SU-DHL-6 (cell line): ENCODE measurements around the gene OR10A6.

Experiments used
- H2AFZ ChIP-seq: fragments of 200-600 bp; sonication (generic); 2 replicates; pipeline ENCODE4 v1.6.1; 2014; ENCODE audit warnings: low read depth, mild to moderate bottlenecking, moderate library complexity, mixed read lengths, antibody characterized with exemption, low read length; ENCODE audit not compliant: severe bottlenecking
- H3F3A ChIP-seq: fragments of 200-600 bp; shearing (Covaris generic); 2 replicates; pipeline ENCODE4 v1.6.0; 2016; ENCODE audit warnings: antibody characterized with exemption, mild to moderate bottlenecking; ENCODE audit not compliant: insufficient read depth
- H3K27ac ChIP-seq: fragments of 200-600 bp; sonication (generic); 2 replicates; pipeline ENCODE4 v1.5.1; 2016; ENCODE audit warnings: low read depth, mild to moderate bottlenecking, low read length, moderate library complexity, mixed read lengths
- H3K27me3 ChIP-seq: fragments of 200-600 bp; sonication (generic), shearing (Covaris generic); 2 replicates; pipeline ENCODE4 v1.6.0; 2014; ENCODE audit warnings: mild to moderate bottlenecking, low read length
- H3K36me3 ChIP-seq: fragments of 200-600 bp; sonication (generic); 2 replicates; pipeline ENCODE4 v1.6.1; 2014; ENCODE audit warnings: mild to moderate bottlenecking, low read length, mixed read lengths
- H3K4me2 ChIP-seq: fragments of 300-600, 200-600 bp; shearing (Covaris generic), sonication (generic); 2 replicates; pipeline ENCODE4 v1.6.0; 2014; ENCODE audit warnings: low read length, low read depth, mild to moderate bottlenecking; ENCODE audit not compliant: poor library complexity, severe bottlenecking
- H3K4me3 ChIP-seq: fragments of 200-600 bp; sonication (generic); 2 replicates; pipeline ENCODE4 v1.5.1; 2014; ENCODE audit warnings: antibody characterized with exemption, low read length, mild to moderate bottlenecking, mixed read lengths; ENCODE audit not compliant: insufficient read depth, poor library complexity, severe bottlenecking
- H3K79me2 ChIP-seq: fragments of 200-600 bp; sonication (generic); 2 replicates; pipeline ENCODE4 v1.6.1; 2014; ENCODE audit warnings: mild to moderate bottlenecking, low read length, moderate library complexity; ENCODE audit not compliant: insufficient read depth
- H3K9ac ChIP-seq: fragments of 200-600 bp; sonication (generic); 2 replicates; pipeline ENCODE4 v1.7.0; 2014; ENCODE audit warnings: mild to moderate bottlenecking, low read length
- H3K9me2 ChIP-seq: fragments of 200-600 bp; sonication (generic); replicated peaks from 2 replicates; pipeline ENCODE4 v1.6.1; 2014; ENCODE audit warnings: low read length; ENCODE audit not compliant: insufficient read depth
- H3K9me3 ChIP-seq: fragments of 200-600 bp; sonication (generic); 2 replicates; pipeline ENCODE4 v1.6.1; 2014; ENCODE audit warnings: low read length, mixed read lengths; ENCODE audit not compliant: insufficient read depth
- H4K20me1 ChIP-seq: fragments of 200-600 bp; sonication (generic); 2 replicates; pipeline ENCODE4 v1.6.1; 2014; ENCODE audit warnings: low read depth, mild to moderate bottlenecking, antibody characterized with exemption, low read length, moderate library complexity, mixed read lengths
- EZH2phosphoT487 ChIP-seq: fragments of 200-600 bp; sonication (generic), shearing (Covaris generic); conservative IDR thresholded peaks from 2 replicates; pipeline ENCODE4 v1.6.1; 2018; ENCODE audit warnings: mild to moderate bottlenecking, antibody characterized with exemption, low read length, moderate library complexity, mixed read lengths
- TF ChIP-seq, protein P1 (sequence below): fragments of 200-600 bp; sonication (generic); IDR thresholded peaks from one replicate; pipeline ENCODE4 v1.5.1; 2017; ENCODE audit warnings: antibody characterized with exemption, mild to moderate bottlenecking, low read length, moderate library complexity; ENCODE audit not compliant: insufficient read depth, poor library complexity, severe bottlenecking

OR10A6 gene

GRCh38 chr11:7968686-7969085 lies 37.6 kb upstream of the OR10A6 start:
- Histone ChIP-seq H3K9me3 (no peaks in the 10 kb centered on the region), H4K20me1 (no peaks in the 10 kb centered on the region), H3K27me3 (no peaks in the 10 kb centered on the region), H3K4me2 (no peak overlapping the region), H2AFZ (no peak overlapping the region), H3F3A (no peaks in the 10 kb centered on the region), H3K9ac (no peak overlapping the region), H3K36me3 (no peaks in the 10 kb centered on the region), H3K9me2 (no peaks in the 10 kb centered on the region), H3K79me2 (no peaks in the 10 kb centered on the region), H3K4me3 (no peak overlapping the region), H3K27ac (no peak overlapping the region)
- TF ChIP-seq, protein P1, sequence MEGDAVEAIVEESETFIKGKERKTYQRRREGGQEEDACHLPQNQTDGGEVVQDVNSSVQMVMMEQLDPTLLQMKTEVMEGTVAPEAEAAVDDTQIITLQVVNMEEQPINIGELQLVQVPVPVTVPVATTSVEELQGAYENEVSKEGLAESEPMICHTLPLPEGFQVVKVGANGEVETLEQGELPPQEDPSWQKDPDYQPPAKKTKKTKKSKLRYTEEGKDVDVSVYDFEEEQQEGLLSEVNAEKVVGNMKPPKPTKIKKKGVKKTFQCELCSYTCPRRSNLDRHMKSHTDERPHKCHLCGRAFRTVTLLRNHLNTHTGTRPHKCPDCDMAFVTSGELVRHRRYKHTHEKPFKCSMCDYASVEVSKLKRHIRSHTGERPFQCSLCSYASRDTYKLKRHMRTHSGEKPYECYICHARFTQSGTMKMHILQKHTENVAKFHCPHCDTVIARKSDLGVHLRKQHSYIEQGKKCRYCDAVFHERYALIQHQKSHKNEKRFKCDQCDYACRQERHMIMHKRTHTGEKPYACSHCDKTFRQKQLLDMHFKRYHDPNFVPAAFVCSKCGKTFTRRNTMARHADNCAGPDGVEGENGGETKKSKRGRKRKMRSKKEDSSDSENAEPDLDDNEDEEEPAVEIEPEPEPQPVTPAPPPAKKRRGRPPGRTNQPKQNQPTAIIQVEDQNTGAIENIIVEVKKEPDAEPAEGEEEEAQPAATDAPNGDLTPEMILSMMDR = no peak

GRCh38 chr11:7967826-7968225 lies 36.8 kb upstream of the OR10A6 start:
- Histone ChIP-seq H3K9me2 (no peaks in the 10 kb centered on the region), H3K79me2 (no peaks in the 10 kb centered on the region), H3K9ac (no peak overlapping the region), H3K27me3 (no peaks in the 10 kb centered on the region), H3F3A (no peaks in the 10 kb centered on the region), H3K4me3 (no peak overlapping the region), H3K36me3 (no peaks in the 10 kb centered on the region), H3K4me2 (no peak overlapping the region), H4K20me1 (no peaks in the 10 kb centered on the region), H2AFZ (no peak overlapping the region), H3K27ac (no peak overlapping the region), H3K9me3 (no peaks in the 10 kb centered on the region)
- TF ChIP-seq EZH2phosphoT487 = no peak
- TF ChIP-seq, protein P1 = no peak

- Histone ChIP-seq H3K4me3 (no peak overlapping the region), H4K20me1 (no peaks in the 10 kb centered on the region), H3K9me3 (no peaks in the 10 kb centered on the region), H3K9me2 (no peaks in the 10 kb centered on the region), H3K27me3 (no peaks in the 10 kb centered on the region), H3K9ac (no peak overlapping the region), H3K27ac (no peak overlapping the region), H3K36me3 (no peaks in the 10 kb centered on the region), H3F3A (no peaks in the 10 kb centered on the region), H3K79me2 (no peaks in the 10 kb centered on the region), H2AFZ (no peak overlapping the region), H3K4me2 (no peak overlapping the region)
- no peak for TF ChIP-seq EZH2phosphoT487
- TF ChIP-seq, protein P1 = no peak
Measured at GRCh38 chr11:7967097-7967496, 36.0 kb upstream of the OR10A6 start.

DNA sequence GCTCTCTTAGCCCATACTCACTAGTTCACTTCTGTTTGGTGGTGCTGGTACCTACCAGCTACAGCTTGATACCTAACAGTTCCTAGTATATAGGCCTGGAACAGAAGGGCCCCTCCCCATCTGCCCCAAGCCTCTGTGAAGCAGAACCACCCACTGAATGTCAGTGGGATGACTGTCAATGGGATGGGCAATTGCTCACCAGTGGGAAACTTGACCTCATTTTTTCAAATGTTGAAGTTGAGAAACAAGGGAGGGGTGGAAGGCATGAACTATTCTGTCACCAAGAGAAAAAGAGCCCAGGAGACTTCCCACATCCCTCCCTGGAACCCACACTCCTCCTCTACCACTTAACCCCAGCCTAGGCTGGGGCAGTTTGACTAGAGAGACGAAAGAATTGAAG lies 34.3 kb upstream of the OR10A6 start, which contains the start of gene NLRP10:
Gene NLRP10, minus strand, starts transcription at position 62 of the 400 bp plus-strand sequence. CDS start 1,952 bp downstream, outside the sequence.
- Histone ChIP-seq H3K4me2 (no peak within 1 kb of the TSS), H3K36me3 (no peaks in the 10 kb centered on the region), H3K4me3 (no peak within 1 kb of the TSS), H3K79me2 (no peaks in the 10 kb centered on the region), H3K9me3 (no peaks in the 10 kb centered on the region), H3K27me3 (no peaks in the 10 kb centered on the region), H3F3A (no peaks in the 10 kb centered on the region), H3K9ac (no peak within 1 kb of the TSS), H3K27ac (no peak within 1 kb of the TSS), H3K9me2 (no peaks in the 10 kb centered on the region), H4K20me1 (no peaks in the 10 kb centered on the region), H2AFZ (no peak within 1 kb of the TSS)
- no peak for TF ChIP-seq EZH2phosphoT487
- TF ChIP-seq, protein P1 = no peak
